Stomach (tissue), 9 donors: Measurements from ENCODE around the gene ACBD4. TPM values are rescaled to one million over a fixed set of nuclear protein-coding genes. Genes with fewer than 3 reads are reported as not detected.

ENCODE experiments used
- DNase-seq, 2 donors: peaks; one replicate each; pipeline versions ENCODE4 v3.0.0 to v3.0.0-alpha.2; 2013 to 2019
- H3K27ac ChIP-seq, 5 donors: fragments of 200-600 bp in 4 of 5; sonication (generic) in 4 of 5; one replicate each; pipeline ENCODE4 v1.5.1; 2013 to 2019; ENCODE audit warnings: mild to moderate bottlenecking in 1 of 5, moderate library complexity in 1 of 5
- H3K27me3 ChIP-seq, 3 donors: fragments of 200-600 bp; sonication (generic); one replicate each; pipeline ENCODE4 v1.5.1; 2017 to 2019; ENCODE audit warnings: mixed run types in 1 of 3
- H3K36me3 ChIP-seq, 4 donors: fragments of 200-600 bp; sonication (generic); 1 replicate in 3 of 4; 2 replicates in 1 of 4; pipeline ENCODE4 v1.5.1; 2016 to 2019
- H3K4me1 ChIP-seq, 4 donors: fragments of 200-600 bp; sonication (generic); one replicate each; pipeline ENCODE4 v1.5.1; 2016 to 2019
- H3K4me3 ChIP-seq, 4 donors: fragments of 200-600 bp; sonication (generic) in 3 of 4; one replicate each; pipeline ENCODE4 v1.5.1; 2016 to 2019; ENCODE audit warnings: mild to moderate bottlenecking in 1 of 4
- H3K9me3 ChIP-seq, 4 donors: fragments of 200-600 bp; sonication (generic); one replicate each; pipeline ENCODE4 v1.5.1; 2016 to 2019
- EP300 ChIP-seq: sonication (generic); formaldehyde crosslinking; IDR thresholded peaks from one replicate; pipeline ENCODE4 v1.6.1; 2017; ENCODE audit warnings: antibody characterized with exemption
- POLR2A ChIP-seq, 4 donors: fragments of 450-650 bp; IDR thresholded peaks; one replicate each; pipeline ENCODE4 v1.6.1; 2016; ENCODE audit warnings: antibody characterized with exemption in 4 of 4, control low read depth in 2 of 4, mild to moderate bottlenecking in 1 of 4, moderate library complexity in 1 of 4
- POLR2AphosphoS5 ChIP-seq, 3 donors: sonication (generic); formaldehyde crosslinking; IDR thresholded peaks; one replicate each; pipeline ENCODE4 v1.6.1; 2016; ENCODE audit warnings: antibody characterized with exemption in 3 of 3
- WGBS, 5 donors: extraction: QIAGEN DNeasy Blood & Tissue Kit in 3 of 5; methylation state at CpG; one replicate each; pipeline versions ENCODE4 v1.1.5 to v1.1.7; 2013 to 2018; 5-methylcytosine and 5-hydroxymethylcytosine counted together
- intact Hi-C: fragments of 100-400 bp; cut with DNase I; formaldehyde crosslinking; loops from one replicate; pipeline ENCODE4 v1.15.1; 2023; ENCODE audit warnings: low total_unique reads
- polyA plus RNA-seq, 3 donors: library from polyadenylated mRNA; stranded (reverse); fragments of 200-250 nt; gene quantifications; one replicate each; pipeline ENCODE4 v1.2.3, GENCODE V29; 2013
- total RNA-seq, 5 donors: library from RNA; depleted of rRNA; stranded (reverse); fragments of >200 nt; gene quantifications; one replicate each; pipeline versions ENCODE4 v1.1.0 to v1.2.3, GENCODE V29; 2014 to 2016
- TF ChIP-seq, protein P1 (sequence below), 7 experiments: fragments of 450-650 bp in 4 of 7; fragments of 200-600 bp in 3 of 7; sonication (generic) in 3 of 7; IDR thresholded peaks; one replicate each; pipeline ENCODE4 v1.5.1; 2016 to 2019; ENCODE audit warnings: antibody characterized with exemption in 7 of 7, control low read depth in 2 of 7, mild to moderate bottlenecking in 1 of 7
- donor health status: healthy with polysubstance abuse.
- donor health status: Bipolar disorder and iron deficiency.
- donor health status: healthy.

Gene ACBD4
- total and polyA plus RNA-seq, 8 donors: 4.6 to 24.6 (median 17.1) TPM

DNA sequence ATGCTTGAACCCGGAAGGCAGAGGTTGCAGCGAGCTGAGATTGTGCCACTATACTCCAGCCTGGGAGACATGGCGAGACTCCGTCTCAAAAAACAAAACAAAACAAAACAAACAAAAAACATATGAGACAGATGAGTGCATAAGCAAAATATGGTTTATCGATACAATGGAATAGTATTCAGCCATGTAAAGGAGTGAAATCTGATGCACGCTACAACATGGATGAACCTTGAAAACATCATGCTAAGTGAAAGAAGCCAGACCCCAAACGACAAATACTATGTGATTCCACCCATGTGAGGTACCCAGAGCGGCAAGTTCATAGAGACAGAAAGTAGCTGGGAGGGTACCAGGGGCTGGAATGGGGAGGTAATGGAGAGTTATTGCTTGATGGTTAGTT, 10.0 kb upstream of the ACBD4 start:
- Histone ChIP-seq H3K36me3 (peaks cover 0 to 9% (median 5%) of the 10 kb centered on the region in 4 donors), H3K9me3 (no peaks in the 10 kb centered on the region), H3K27me3 (no peaks in the 10 kb centered on the region), H3K27ac (peak overlapping the region in 2 of 5 donors; percentile 21 to 78), H3K4me3 (no peak overlapping the region), H3K4me1 (peaks cover 59 to 91% (median 69%) of the 10 kb centered on the region in 4 donors)
- intact Hi-C loops: no loop called here
- 94 to 100% (median 97%) methylated on average over 8 of the region's 8 CpGs for WGBS, 5 donors
- no peak for TF ChIP-seq EP300
- TF ChIP-seq, protein P1, sequence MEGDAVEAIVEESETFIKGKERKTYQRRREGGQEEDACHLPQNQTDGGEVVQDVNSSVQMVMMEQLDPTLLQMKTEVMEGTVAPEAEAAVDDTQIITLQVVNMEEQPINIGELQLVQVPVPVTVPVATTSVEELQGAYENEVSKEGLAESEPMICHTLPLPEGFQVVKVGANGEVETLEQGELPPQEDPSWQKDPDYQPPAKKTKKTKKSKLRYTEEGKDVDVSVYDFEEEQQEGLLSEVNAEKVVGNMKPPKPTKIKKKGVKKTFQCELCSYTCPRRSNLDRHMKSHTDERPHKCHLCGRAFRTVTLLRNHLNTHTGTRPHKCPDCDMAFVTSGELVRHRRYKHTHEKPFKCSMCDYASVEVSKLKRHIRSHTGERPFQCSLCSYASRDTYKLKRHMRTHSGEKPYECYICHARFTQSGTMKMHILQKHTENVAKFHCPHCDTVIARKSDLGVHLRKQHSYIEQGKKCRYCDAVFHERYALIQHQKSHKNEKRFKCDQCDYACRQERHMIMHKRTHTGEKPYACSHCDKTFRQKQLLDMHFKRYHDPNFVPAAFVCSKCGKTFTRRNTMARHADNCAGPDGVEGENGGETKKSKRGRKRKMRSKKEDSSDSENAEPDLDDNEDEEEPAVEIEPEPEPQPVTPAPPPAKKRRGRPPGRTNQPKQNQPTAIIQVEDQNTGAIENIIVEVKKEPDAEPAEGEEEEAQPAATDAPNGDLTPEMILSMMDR (IDR thresholded peaks at IDR 0.05): no peak
- TF ChIP-seq POLR2AphosphoS5 (IDR thresholded peaks at IDR 0.05): no peak
- TF ChIP-seq POLR2A (IDR thresholded peaks at IDR 0.05): no peak
- no peak for DNase-seq

DNA sequence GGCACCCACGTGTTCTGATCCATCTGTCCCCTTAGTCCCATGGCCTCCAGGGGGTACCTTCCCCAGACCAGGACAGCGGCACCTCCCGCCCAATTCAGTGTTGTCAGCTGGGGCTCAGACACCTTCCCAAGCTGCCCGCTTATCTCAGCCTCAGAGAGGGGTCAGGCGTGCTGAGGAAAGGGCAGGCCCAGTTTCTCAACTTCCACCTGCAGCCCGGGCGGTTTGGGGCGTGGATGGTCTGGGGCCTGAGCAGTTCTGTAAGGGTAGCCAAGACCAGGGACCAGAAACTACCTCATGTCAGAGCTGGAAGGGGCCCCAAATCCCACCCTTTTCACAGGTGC, 8.3 kb upstream of the ACBD4 start:
- H3K9me3 ChIP-seq: no peaks in the 10 kb centered on the region
- H3K27ac ChIP-seq: peak overlapping the region; percentile 83 to 99 (median 96)
- TF ChIP-seq, protein P1 (IDR thresholded peaks at IDR 0.05): no peak
- H3K4me1 ChIP-seq: peaks cover 70 to 91% (median 82%) of the 10 kb centered on the region in 4 donors
- intact Hi-C loops: no loop called here
- H3K27me3 ChIP-seq: no peaks in the 10 kb centered on the region
- 32 to 73% (median 58%) methylated on average over 1 to 8 of the region's 8 CpGs for WGBS, 5 donors
- H3K36me3 ChIP-seq: no peaks in the 10 kb centered on the region
- peak; percentile 61 to 66 for DNase-seq
- peak overlapping the region in 1 of 4 donors; percentile 13 for H3K4me3 ChIP-seq

DNA sequence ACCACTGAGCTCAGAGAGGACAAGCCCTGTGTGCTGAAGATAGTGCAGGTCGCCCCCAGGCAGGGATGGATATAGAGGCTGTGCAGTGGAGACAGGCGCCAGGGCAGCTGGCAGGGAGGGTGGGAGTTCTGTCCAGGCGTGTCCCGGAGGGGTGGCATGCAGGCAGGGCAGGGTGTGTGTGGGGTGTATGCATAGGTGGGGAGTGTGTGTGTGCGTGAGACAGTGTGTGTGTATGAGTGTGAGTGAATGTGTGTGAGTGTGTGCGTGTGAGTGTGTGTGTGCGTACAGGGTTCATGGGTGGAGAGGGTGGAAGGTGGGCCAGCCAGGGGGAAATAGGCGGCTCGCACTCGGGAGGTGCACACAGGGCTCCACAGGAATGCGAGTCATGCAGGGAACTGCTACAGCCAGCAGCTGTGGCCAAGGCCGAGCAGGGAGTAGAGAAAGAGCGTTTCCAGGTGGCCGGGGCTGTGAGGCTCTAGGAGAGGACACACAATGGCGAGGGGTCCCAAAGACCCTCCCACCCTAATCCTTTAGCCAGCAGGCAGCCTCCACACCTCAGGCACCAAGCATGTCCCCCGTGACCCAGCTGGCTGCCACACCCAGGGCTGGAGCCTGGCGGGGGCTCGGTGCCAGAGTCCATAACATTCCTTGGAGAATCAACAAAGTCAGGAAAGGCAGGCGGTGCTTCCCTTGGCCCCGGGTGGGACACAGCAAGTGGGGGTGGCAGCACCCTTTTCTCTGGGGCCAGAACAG, 7.8 kb upstream of the ACBD4 start:
- Histone ChIP-seq H3K36me3 (no peaks in the 10 kb centered on the region), H3K4me1 (peaks cover 65 to 86% (median 79%) of the 10 kb centered on the region in 4 donors)
- WGBS, 5 donors: 21 to 48% (median 21%) methylated on average over 18 to 20 of the region's 20 CpGs

DNA sequence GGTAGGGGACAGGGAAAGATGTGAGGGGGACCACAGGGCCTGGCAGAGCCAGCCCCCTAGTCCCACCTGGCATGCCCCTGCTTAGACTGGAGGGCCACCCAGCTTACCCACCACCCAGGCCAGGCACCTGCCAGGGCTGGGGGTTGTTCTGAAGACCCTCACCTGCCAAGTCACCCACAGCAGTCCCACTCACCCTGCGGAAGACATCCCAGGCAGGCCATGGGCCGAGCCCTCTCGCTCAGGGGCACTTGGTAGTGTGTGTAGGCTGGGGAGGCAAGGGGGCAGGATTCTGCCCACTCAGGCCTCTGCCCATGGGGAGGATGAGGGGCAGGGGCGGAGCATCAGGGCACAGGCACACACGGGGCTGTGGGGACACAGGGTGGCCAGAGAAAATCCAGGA, 7.2 kb upstream of the ACBD4 start:
- H3K36me3 ChIP-seq: no peaks in the 10 kb centered on the region
- no peaks in the 10 kb centered on the region for H3K9me3 ChIP-seq
- no peaks in the 10 kb centered on the region for H3K27me3 ChIP-seq
- TF ChIP-seq POLR2AphosphoS5 (IDR thresholded peaks at IDR 0.05) (no peak), EP300 (no peak), POLR2A (IDR thresholded peaks at IDR 0.05) (no peak)
- TF ChIP-seq, protein P1 (IDR thresholded peaks at IDR 0.05): no peak
- peak overlapping the region; percentile 83 to 99 (median 96) for H3K27ac ChIP-seq
- peak overlapping the region in 2 of 4 donors; percentile 10 to 13 for H3K4me3 ChIP-seq
- intact Hi-C loops: no loop called here
- no peak for DNase-seq
- H3K4me1 ChIP-seq: peaks cover 59 to 84% (median 76%) of the 10 kb centered on the region in 4 donors
- WGBS, 5 donors: 77 to 87% (median 81%) methylated on average over 4 to 5 of the region's 5 CpGs

More for the DNA sequence above, 7.8 kb upstream of the ACBD4 start:
- peak in 1 of 3 donors; percentile 36 for TF ChIP-seq POLR2AphosphoS5 (IDR thresholded peaks at IDR 0.05)
- TF ChIP-seq, protein P1 (IDR thresholded peaks at IDR 0.05): no peak
- peak; percentile 88 to 89 for DNase-seq
- no peaks in the 10 kb centered on the region for H3K9me3 ChIP-seq
- intact Hi-C loops: no loop called here
- no peaks in the 10 kb centered on the region for H3K27me3 ChIP-seq
- peak overlapping the region; percentile 83 to 99 (median 96) for H3K27ac ChIP-seq
- peak overlapping the region in 2 of 4 donors; percentile 10 to 13 for H3K4me3 ChIP-seq
